Lower leg skin (tissue), 4 donors: ENCODE data around the gene SLC27A4. TPM values are rescaled to one million over a fixed set of nuclear protein-coding genes. Genes with fewer than 3 reads are reported as not detected.

Experiments used
- DNase-seq, 2 donors: peaks; one replicate each; pipeline ENCODE4 v3.0.0-alpha.2; 2019; ENCODE audit warnings: low spot score in 2 of 2
- H3K4me3 ChIP-seq: fragments of 200-600 bp; sonication (generic); 2 replicates; pipeline ENCODE4 v1.5.1; 2017; ENCODE audit warnings: mild to moderate bottlenecking, low read depth; ENCODE audit not compliant: poor library complexity, severe bottlenecking
- POLR2A ChIP-seq, 2 donors: fragments of 450-650 bp; IDR thresholded peaks; one replicate each; pipeline ENCODE4 v1.6.1; 2016 to 2017; ENCODE audit warnings: antibody characterized with exemption in 2 of 2, mild to moderate bottlenecking in 1 of 2, moderate library complexity in 1 of 2
- WGBS, 2 donors: methylation state at CpG; one replicate each; pipeline ENCODE4 v1.1.5; 2018; 5-methylcytosine and 5-hydroxymethylcytosine counted together
- intact Hi-C: fragments of 100-400 bp; cut with DNase I; formaldehyde crosslinking; loops from one replicate; pipeline ENCODE4 v1.15.0; 2023; ENCODE audit warnings: low total_unique reads
- total RNA-seq, 4 donors: library from RNA; depleted of rRNA; stranded (reverse); fragments of >200 nt; gene quantifications; one replicate each; pipeline ENCODE4 v1.1.0, GENCODE V29; 2016
- TF ChIP-seq, protein P1 (sequence below), 3 donors: fragments of 450-650 bp; IDR thresholded peaks; one replicate each; pipeline ENCODE4 v1.5.1; 2016; ENCODE audit warnings: antibody characterized with exemption in 3 of 3, mild to moderate bottlenecking in 3 of 3, moderate library complexity in 2 of 3

SLC27A4 gene
- total RNA-seq, 4 donors from 2014 or later = 64.7 to 105 (median 73.3) TPM

DNA sequence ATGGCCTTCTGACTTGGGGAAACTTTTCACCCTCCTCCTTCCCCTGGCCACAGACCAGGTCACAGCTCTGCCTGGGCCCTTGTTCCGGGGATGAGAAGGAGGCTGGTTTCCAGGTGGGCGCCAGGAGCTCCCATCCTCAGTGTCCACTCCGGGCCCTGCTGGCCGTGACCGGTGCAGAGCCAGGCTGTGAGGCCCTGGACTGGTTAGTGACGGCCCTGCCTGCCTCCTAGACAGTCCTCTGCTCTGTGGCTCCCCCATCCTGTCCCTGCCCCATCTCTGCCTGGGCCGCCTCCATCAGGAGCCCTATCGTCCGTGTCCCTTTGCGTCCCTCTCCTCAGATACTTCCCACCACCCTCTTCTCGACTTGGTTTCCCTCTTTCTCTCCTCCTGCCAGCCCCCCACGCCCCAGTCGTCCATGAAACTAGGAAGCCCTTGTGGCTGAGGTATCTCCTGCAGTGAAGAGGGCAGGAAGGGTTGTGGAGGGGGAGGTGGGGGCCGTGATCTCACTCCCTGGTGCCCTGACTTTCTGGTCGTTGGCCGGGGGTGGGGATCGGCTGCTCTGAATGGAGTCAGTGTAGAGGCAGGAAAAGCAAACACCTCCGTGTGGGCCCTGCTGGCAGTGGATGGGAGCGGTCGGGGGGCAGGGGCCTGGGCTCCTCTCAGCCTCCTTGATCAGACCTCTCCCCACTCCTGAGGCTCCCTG is 64.9 kb downstream of the SLC27A4 start:
- H3K4me3 ChIP-seq = no peak overlapping the region
- WGBS, 2 donors = 70 to 73% methylated on average over 19 to 20 of the region's 20 CpGs
- intact Hi-C loops = no loop called here
- no peak for DNase-seq
- no peak for TF ChIP-seq POLR2A (IDR thresholded peaks at IDR 0.05)
- TF ChIP-seq, protein P1, sequence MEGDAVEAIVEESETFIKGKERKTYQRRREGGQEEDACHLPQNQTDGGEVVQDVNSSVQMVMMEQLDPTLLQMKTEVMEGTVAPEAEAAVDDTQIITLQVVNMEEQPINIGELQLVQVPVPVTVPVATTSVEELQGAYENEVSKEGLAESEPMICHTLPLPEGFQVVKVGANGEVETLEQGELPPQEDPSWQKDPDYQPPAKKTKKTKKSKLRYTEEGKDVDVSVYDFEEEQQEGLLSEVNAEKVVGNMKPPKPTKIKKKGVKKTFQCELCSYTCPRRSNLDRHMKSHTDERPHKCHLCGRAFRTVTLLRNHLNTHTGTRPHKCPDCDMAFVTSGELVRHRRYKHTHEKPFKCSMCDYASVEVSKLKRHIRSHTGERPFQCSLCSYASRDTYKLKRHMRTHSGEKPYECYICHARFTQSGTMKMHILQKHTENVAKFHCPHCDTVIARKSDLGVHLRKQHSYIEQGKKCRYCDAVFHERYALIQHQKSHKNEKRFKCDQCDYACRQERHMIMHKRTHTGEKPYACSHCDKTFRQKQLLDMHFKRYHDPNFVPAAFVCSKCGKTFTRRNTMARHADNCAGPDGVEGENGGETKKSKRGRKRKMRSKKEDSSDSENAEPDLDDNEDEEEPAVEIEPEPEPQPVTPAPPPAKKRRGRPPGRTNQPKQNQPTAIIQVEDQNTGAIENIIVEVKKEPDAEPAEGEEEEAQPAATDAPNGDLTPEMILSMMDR (IDR thresholded peaks at IDR 0.05) = no peak

DNA sequence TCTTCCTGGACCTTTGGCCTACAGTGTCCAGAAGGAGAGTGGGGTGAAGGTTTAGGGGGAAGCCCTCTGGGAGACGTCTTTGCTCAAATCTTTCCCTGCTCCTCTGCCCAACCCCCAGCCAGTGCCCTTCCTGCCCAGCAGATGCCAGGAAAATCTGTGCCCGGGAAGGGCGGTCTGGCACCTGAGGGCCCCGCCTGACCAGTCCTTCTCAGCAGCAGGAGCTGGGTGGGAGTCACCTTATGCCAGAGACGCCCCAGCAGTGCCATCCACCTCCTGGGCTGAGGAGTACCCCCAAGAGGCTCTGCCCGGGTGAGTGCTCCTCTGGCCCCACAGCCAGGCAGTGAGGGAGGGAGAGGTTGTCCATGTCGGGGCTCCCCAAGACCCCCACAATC is 65.4 kb downstream of the SLC27A4 start:
- WGBS, 2 donors = 68 to 80% methylated on average over 7 of the region's 7 CpGs
- TF ChIP-seq, protein P1 (IDR thresholded peaks at IDR 0.05) = no peak
- no peak for TF ChIP-seq POLR2A (IDR thresholded peaks at IDR 0.05)
- intact Hi-C loops = no loop called here
- H3K4me3 ChIP-seq = no peak overlapping the region
- DNase-seq = no peak

DNA sequence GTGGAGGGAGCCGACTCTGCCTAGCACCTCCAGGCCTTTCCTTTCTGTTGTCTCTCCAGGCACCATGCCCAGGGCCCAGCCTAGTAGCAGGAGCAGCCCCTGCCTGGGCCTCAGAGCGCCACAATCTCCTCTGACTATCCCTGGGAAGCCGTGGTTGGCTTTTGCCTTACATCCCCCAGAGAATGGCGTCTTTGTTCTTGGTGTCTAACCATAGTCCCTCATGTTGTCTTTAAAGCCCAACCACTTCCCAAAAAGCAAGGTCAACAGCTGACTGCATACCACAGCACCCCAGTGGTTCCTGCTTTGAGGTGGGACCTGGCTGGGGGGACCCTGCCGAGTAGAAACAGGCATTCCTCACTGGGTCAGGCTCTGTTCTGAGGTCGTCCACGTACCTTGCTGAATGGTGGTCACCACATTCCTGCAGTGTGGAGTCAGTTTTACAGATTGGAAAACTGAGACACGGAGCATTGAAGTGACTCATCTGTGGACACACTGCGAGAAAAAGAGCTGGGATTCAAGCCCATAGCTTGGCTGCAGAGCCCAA is 66.6 kb downstream of the SLC27A4 start:
- intact Hi-C loops = no loop called here
- no peak for DNase-seq
- no peak for TF ChIP-seq POLR2A (IDR thresholded peaks at IDR 0.05)
- TF ChIP-seq, protein P1 (IDR thresholded peaks at IDR 0.05) = no peak
- 71 to 80% methylated on average over 9 of the region's 9 CpGs for WGBS, 2 donors
- H3K4me3 ChIP-seq = no peak overlapping the region

DNA sequence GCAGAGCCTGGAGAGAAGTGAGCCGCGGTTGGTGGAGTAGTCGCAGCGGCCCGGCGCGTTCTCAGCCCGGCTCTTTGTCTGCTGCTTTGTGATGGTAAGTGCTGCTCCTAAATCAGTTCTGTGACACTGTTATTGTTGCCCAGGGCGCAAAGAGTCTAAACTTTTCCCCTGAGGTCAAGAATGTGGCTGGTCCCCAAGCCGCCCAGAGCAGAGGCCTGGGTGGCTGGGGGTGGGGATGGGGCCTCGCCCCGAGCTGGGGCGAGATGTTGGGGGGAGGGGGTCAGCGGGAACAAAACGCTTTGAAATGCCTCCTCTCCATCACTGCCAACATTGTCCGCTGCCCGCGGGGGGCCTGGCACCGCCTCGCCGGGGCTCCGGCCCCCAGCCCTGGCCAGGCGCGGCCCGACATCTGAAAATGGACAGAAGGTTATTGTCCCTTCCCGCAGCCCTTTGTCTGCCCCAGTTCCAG is 68.7 kb downstream of the SLC27A4 start:
- no peak overlapping the region for H3K4me3 ChIP-seq
- WGBS, 2 donors = 42 to 57% methylated on average over 14 to 26 of the region's 26 CpGs
- no peak for DNase-seq
- intact Hi-C loops = no loop called here
- no peak for TF ChIP-seq POLR2A (IDR thresholded peaks at IDR 0.05)
- TF ChIP-seq, protein P1 (IDR thresholded peaks at IDR 0.05) = no peak

DNA sequence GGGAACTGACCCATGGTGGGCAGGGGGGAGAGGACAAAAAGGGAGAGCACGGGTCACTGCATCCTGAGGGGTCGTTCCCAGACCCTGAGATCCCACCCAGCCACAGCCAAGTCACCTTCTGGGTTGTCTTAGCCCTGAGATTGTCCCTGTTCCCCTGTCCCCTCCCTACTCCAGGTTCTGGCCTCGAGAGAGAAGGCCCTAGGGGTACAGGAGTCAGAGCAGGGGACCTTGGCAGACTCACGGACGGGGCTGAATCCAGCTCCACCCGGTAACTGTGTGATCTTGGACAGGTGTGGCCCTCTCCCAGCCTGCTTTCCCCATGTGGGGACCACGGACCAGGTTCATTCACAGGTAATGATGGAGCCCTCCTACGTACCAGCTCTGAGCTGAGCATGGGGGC is 69.1 kb downstream of the SLC27A4 start:
- WGBS, 2 donors = 53 to 56% methylated on average over 7 to 8 of the region's 8 CpGs
- intact Hi-C loops = no loop called here
- DNase-seq = no peak
- TF ChIP-seq POLR2A (IDR thresholded peaks at IDR 0.05) = no peak
- TF ChIP-seq, protein P1 (IDR thresholded peaks at IDR 0.05) = no peak
- no peak overlapping the region for H3K4me3 ChIP-seq
